GM21576 (cell line): Measurements from ENCODE around the gene CMTM2.
"Not testable (repeated sequence)": the region's sequence is repeated elsewhere in the genome, so short reads cannot be mapped to it uniquely, and the experiment has no call there.

Experiments
- ATAC-seq: cut with Tn5 transposase; IDR thresholded peaks from one replicate; pipeline ENCODE4 v1.9.1; 2021; ENCODE audit warnings: mild to moderate bottlenecking, moderate library complexity; ENCODE audit not compliant: unreplicated experiment

Gene CMTM2

DNA sequence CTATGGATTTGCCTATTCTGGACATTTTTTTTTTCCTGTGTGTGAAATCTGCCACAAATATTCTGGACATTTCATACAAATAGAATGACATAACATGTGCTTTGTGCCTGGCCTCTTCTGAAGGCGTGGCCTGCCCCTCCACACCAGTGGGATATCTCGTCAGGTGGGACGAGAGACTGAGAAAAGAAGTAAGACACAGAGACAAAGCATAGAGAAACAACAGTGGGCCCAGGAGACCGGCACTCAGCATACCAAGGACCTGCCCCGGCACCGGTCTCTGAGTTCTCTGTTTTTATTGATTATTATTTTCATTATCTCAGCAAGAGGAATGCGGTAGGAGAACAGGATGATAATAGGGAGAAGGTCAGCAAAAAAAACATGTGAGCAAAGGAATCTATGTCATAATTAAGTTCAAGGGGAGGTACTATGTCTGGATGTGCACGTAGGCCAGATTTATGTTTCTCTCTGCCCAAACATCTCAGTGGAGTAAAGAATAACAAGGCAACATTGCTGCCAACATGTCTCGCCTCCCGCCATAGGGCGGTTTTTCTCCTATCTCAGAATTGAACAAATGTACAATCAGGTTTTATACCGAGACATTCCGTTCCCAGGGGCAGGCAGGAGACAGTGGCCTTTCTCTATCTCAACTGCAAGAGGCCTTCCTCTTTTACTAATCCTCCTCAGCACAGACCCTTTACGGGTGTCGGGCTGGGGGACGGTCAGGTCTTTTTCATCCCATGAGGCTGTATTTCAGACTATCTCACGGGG, 48.5 kb downstream of the CMTM2 start:
- not testable (repeated sequence) for ATAC-seq

- ATAC-seq: no peak
Measured at GRCh38 chr16:66629856-66630255, 50.6 kb downstream of the CMTM2 start.

DNA sequence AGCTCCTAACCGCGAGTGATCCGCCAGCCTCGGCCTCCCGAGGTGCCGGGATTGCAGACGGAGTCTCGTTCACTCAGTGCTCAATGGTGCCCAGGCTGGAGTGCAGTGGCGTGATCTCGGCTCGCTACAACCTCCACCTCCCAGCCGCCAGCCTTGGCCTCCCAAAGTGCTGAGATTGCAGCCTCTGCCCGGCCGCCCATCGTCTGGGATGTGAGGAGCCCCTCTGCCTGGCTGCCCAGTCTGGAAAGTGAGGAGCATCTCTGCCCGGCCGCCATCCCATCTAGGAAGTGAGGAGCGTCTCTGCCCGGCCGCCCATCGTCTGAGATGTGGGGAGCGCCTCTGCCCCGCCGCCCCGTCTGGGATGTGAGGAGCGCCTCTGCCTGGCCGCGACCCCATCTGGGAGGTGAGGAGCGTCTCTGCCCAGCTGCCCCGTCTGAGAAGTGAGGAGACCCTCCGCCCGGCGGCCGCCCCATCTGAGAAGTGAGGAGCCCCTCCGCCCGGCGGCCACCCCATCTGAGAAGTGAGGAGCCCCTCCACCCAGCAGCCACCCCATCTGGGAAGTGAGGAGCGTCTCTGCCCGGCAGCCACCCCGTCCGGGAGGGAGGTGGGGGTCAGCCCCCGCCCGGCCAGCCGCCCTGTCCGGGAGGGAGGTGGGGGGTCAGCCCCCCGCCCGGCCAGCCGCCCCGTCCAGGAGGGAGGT, 51.4 kb downstream of the CMTM2 start:
- not testable (repeated sequence) for ATAC-seq

DNA sequence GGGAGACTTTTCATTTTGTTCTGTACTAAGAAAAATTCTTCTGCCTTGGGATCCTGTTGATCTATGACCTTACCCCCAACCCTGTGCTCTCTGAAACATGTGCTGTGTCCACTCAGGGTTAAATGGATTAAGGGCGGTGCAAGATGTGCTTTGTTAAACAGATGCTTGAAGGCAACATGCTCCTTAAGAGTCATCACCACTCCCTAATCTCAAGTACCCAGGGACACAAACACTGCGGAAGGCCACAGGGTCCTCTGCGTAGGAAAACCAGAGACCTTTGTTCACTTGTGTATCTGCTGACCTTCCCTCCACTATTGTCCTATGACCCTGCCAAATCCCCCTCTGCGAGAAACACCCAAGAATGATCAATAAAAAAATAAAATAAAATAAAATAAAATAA, 52.3 kb downstream of the CMTM2 start:
- ATAC-seq: not testable (repeated sequence)

GRCh38 chr16:66634527-66635196, 55.4 kb downstream of the CMTM2 start:
- ATAC-seq: no peak

DNA sequence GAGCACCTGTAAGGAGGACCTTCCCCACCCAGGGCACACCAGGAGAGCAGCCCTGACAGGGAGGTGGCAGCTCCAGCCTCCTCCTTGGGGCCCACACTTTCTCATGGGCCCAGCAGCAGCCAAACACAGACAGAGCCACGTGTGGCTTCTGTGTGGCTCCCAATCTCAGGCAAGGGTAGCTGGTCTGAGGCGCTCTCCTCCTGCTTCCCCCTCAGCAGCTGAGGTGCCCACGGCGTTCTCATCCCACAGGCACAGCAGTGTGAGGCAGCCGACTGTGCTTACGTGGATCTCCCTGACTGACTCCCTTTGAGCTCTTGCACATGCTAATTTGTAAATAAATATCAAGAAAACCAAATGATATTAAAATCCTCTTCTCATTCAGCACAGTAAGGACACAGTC, 56.1 kb downstream of the CMTM2 start:
- no peak for ATAC-seq

DNA sequence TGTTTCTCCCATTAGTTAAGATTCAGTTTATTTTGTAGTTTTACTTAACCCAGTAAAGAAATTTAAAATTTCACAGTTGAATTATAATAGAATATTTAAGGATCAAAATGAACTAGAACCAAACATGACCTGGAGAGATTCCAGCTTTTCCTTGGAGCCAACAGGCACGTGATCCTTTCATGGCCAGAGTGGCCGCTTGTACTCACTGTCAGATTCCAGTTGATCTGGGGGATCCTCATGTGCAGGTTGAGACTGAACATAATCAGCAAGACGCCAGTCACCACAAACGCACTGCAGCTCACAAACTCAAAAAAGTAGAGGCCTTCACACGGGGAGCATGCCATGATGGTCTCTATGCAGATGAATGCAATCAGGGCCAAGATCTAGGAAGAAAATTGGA, 56.9 kb downstream of the CMTM2 start:
- ATAC-seq: no peak

- ATAC-seq: no peak
Measured at GRCh38 chr16:66637806-66638205, 58.5 kb downstream of the CMTM2 start.
